GM10248 (cell line): ENCODE results near the gene SPTBN2.

Source experiments
- CTCF ChIA-PET: fragments of 300-600 bp; sonication (Branson Sonifier 250); formaldehyde crosslinking; extraction: SDS; loops from one replicate; lab custom pipeline; 2021; ENCODE audit warnings: antibody characterized with exemption; lab: Yijun Ruan, JAX
- POLR2A ChIA-PET: fragments of 350-650 bp; sonication (Branson Sonifier 250); formaldehyde crosslinking; extraction: SDS; loops from one replicate; lab custom pipeline; 2020; ENCODE audit warnings: antibody characterized with exemption; lab: Yijun Ruan, JAX
- DNase-seq: peaks from one replicate; pipeline ENCODE4 v3.0.0; 2012; ENCODE audit errors: extremely low spot score
- TF ChIP-seq, protein P1 (sequence below): IDR thresholded peaks from 2 replicates; pipeline ENCODE4 v1.5.1; 2012; ENCODE audit warnings: mild to moderate bottlenecking, low read depth; ENCODE audit errors: extremely low read depth, missing control alignments, control extremely low read depth

Gene SPTBN2

DNA sequence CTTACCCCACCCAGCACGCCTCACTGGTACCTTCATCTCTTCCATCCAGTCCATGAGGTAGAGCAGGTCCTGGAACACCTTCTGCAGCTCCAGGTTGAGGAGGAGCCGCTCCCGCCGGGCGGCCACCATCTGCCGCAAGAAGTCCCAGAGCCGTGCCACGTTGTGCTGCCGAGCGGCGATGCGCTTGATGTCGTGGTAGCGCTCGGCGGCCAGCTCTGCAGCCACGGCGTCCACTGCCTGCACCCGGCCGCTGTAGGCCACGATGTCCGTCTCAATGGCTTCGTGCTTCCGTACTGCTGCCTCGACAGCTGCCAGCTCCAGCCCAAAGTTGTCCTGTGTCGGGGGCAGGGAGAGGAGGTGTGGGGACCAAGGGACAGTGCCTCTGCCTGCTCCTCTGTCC is 21.5 kb downstream of the SPTBN2 start:
- DNase-seq, result no peak
- TF ChIP-seq, protein P1, sequence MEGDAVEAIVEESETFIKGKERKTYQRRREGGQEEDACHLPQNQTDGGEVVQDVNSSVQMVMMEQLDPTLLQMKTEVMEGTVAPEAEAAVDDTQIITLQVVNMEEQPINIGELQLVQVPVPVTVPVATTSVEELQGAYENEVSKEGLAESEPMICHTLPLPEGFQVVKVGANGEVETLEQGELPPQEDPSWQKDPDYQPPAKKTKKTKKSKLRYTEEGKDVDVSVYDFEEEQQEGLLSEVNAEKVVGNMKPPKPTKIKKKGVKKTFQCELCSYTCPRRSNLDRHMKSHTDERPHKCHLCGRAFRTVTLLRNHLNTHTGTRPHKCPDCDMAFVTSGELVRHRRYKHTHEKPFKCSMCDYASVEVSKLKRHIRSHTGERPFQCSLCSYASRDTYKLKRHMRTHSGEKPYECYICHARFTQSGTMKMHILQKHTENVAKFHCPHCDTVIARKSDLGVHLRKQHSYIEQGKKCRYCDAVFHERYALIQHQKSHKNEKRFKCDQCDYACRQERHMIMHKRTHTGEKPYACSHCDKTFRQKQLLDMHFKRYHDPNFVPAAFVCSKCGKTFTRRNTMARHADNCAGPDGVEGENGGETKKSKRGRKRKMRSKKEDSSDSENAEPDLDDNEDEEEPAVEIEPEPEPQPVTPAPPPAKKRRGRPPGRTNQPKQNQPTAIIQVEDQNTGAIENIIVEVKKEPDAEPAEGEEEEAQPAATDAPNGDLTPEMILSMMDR, result no peak
- ChIA-PET POLR2A (no interaction called here), CTCF (interaction anchor here (0.7 to 1.4 kb wide), 2 partner anchors 12 to 18 kb away, joined by 3 read pairs; no protein-coding TSS in a partner anchor)

DNA sequence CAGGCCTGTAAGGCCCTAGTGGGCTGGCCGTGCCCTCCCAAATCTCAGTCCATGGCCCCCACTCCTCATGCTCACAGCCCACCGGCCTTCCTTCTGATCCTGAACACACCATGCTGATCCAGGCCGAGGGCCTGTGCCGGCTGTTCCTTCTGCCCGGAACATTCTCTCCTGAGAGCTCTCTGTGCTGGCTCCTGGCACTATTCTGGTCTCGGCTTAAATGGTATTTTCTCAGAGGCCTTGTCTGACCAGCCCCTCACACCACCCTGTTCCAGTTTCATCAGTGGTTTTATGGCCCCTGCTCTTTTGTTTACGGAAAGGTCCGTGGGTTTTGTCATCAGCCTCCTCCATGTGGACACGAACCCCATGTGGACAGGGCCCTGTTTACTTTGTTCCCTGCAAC is 22.0 kb downstream of the SPTBN2 start:
- ChIA-PET CTCF (no interaction called here), POLR2A (no interaction called here)

DNA sequence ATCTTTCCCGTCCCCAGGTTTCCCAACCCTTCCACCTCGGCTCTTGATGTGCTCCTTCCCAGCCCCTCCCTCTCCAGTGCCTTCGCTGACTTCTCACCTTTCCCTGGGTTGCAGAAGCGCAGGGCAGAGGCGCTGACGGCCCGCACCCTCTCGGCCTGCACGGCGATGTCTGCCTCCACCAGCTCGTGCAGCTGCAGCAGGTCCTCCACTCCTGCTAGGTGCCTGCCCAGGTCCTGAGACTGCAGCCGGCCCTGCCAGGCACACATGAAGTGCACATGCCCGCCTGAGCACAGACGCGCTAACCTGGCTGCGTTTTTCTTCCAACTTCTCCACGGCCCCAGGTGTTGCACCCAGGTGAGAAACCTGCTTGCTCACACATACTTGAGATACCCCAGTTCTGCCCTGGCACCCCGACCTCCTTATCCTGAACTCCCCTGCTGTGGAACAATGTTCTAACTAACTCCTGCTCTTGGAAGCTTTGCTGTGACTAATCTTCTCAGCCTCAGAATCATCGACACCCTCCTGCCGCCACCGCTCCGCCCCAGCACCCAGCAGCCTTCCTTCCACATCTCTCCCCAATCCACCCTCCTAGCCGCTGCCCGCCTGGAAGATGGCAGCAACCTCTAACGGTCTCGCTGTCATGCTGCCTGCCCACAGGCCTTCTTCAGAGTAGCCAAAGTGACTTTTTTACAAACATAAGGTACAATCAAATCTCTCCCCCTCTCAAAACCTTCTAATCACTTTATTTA is 23.3 kb downstream of the SPTBN2 start:
- no peak for DNase-seq
- CTCF ChIA-PET, result no interaction called here
- TF ChIP-seq, protein P1, result no peak
- POLR2A ChIA-PET, result interaction anchor here (0.6 kb wide), 1 partner anchor 88 kb away, joined by 3 read pairs; no protein-coding TSS in a partner anchor

More for the DNA sequence above, 22.0 kb downstream of the SPTBN2 start:
- no peak for DNase-seq
- TF ChIP-seq, protein P1, result no peak

DNA sequence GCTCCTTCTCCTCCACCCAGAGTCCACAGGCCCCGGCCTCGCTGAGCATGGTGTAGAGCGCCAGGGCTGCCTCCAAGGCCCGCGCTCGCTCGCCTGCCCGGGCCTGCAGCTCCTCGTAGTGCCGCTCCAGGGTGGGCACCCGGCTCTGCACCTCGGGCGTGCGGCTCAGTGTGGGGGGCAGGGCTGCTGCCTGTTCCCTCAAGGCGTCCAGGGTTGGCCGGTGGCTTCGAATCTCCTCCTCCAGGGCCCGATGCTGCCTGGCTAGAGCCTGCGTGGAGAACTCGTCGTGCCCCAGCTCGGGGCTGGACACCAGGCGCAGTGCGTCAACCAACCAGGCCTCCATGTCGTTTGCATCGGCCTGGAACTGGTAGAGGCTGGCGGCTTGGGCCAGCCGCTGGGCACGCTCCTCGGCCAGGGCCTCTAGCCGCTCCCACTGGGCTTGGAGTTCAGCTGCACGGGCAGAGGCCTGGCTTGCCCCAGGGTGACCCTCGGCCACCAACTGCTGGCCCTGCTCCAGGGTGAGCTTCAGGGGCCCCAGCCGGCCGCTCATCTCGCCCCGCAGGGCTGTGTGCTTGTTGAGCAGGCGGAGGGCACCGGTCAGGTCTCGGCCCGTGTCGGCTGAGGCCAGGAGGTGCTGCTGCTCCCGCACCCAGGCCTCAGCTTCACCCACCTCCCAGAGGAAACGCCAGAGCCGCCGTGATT is 24.2 kb downstream of the SPTBN2 start:
- TF ChIP-seq, protein P1, result no peak
- ChIA-PET POLR2A (no interaction called here), CTCF (no interaction called here)
- no peak for DNase-seq

DNA sequence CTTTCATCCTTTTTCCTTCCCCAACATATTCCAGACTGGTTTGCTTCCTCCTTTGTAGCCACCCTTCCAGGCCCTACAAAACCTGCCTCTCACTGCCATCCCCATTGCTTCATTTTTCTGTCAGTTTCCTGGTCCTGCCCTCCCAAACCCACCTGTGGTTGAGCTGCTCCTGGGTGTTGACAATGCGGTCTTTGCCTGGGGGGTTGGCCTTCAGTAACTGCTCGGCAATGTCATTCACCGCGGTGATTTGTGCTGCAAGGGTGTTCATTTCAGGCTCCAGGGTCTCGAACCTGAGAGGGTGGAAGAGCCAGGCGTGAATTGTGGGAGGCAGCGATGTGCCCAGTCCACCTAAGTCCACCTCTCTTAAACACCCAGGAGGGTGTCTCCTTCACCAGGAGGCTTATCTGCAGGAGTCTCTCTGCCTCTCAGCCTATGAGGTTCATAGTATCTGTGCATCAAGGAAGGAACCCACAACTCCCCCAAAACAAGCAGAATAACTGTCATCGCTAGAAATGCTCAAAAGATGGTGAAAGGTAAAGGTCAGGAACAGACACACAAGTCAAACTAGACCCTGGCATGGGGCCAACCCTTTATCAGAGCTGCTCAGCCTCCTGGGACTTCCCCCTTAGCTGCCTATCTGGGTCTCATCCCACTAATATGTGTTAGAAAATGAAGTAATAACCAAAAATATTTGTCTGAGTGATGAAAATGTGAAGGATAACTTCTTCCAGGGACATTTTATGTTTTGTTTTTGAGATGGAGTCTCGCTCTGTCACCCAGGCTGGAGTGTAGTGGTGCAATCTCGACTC is 27.4 kb downstream of the SPTBN2 start:
- POLR2A ChIA-PET, result no interaction called here
- TF ChIP-seq, protein P1, result no peak
- DNase-seq, result no peak
- CTCF ChIA-PET, result interaction anchor here (1.0 to 1.2 kb wide), 2 partner anchors 23 to 132 kb away, joined by 3 read pairs; no protein-coding TSS in a partner anchor

DNA sequence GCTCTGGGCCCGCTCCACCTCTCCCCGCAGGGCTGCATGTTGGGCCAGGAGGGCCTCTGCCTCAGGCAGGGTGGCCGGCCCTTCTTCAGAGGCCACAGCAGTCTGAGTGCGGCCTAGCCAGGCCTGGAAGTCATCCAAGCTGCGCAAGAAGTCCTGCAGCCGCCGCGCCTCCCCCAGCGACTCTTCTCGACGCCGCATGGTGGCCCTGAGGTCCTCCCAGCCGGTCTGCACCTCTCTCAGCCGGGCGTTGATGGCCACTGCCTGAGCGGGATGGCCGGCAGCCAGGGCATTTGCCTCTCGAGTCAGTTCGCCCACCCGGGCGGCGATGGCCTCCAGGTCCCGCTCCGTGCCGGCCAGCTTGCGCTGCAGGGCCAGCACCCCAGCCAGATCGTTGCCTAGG is 28.3 kb downstream of the SPTBN2 start:
- TF ChIP-seq, protein P1, result no peak
- ChIA-PET POLR2A (no interaction called here), CTCF (no interaction called here)
- DNase-seq, result no peak
